ENCODE data around the gene ROR1. TPM values are rescaled to one million over a fixed set of nuclear protein-coding genes. Genes with fewer than 3 reads are reported as not detected.
A peak's percentile ranks its signal among the peaks of the same experiment; 100 is the strongest.

The ROR1 gene
- total and polyA plus RNA-seq, 10 of the 15 experiments (the other 5 are each of a cell fraction or from before 2014, with no cell fraction given) = 0.02 to 0.08 (median 0.05) TPM; not detected in 6

GRCh38 chr1:63752176-63752575 lies 21.6 kb upstream of the ROR1 start:
- ATAC-seq = no peak
- Histone ChIP-seq H4K20me1 (ENCODE audit: control insufficient read depth, insufficient read depth) (no peaks in the 10 kb centered on the region), H3K4me2 (ENCODE audit: control insufficient read depth, insufficient read depth) (no peak overlapping the region), H3K27me3 (replicated peaks in 1 of 2; ENCODE audit: control insufficient read depth in 2 of 2, insufficient read depth in 2 of 2, low read length in 1 of 2) (no peaks in the 10 kb centered on the region), H3K79me2 (ENCODE audit: control insufficient read depth, insufficient read depth, low read length) (no peaks in the 10 kb centered on the region), H3K4me3 (no peak overlapping the region), H3K9me3 (replicated peaks; ENCODE audit: control insufficient read depth, insufficient read depth, low read length) (no peaks in the 10 kb centered on the region), H3K27ac (ENCODE audit: control insufficient read depth, insufficient read depth) (no peak overlapping the region), H3K9ac (ENCODE audit: control insufficient read depth, insufficient read depth, low read length) (no peak overlapping the region), H2AFZ (ENCODE audit: control insufficient read depth, low read depth, low read length) (no peak overlapping the region), H3K4me1 (ENCODE audit: control insufficient read depth, insufficient read depth, low read length) (no peaks in the 10 kb centered on the region), H3K36me3 (ENCODE audit: control insufficient read depth in 2 of 2, insufficient read depth in 2 of 2, low read length in 1 of 2) (no peaks in the 10 kb centered on the region)
- POLR2A ChIA-PET = no interaction called here
- BruUV-seq (replicated peaks) = no TSS peak
- in situ Hi-C loops (cut with MboI) (no loop called here), intact Hi-C loops (cut with micrococcal nuclease; ENCODE audit: unreplicated experiment) (no loop called here)
- CTCF ChIA-PET = no interaction called here
- SMC1A ChIA-PET (ENCODE audit: uncharacterized antibody, unreplicated experiment) = no interaction called here
- 0% methylated on average over 1 of the region's 1 CpG for WGBS (ENCODE audit: insufficient coverage, insufficient replicate concordance, low lambda C conversion rate, missing lambda C conversion rate)
- TF ChIP-seq ZBTB33 (IDR thresholded peaks at IDR 0.05) = no peak
- no peak for TF ChIP-seq ZNF207 (IDR thresholded peaks at IDR 0.05; ENCODE audit: borderline replicate concordance)
- TF ChIP-seq SUZ12 (IDR thresholded peaks at IDR 0.05; ENCODE audit: unreplicated experiment) = no peak
- TF ChIP-seq CHD2 (IDR thresholded peaks at IDR 0.05; ENCODE audit: borderline replicate concordance, low read depth, low read length) = no peak
- DNase-seq (ENCODE audit: low read depth, low spot score) = no peak
- FAIRE-seq = no peak
- RAD21 ChIA-PET (ENCODE audit: unreplicated experiment) = no interaction called here

GRCh38 chr1:63753591-63753990 lies 20.2 kb upstream of the ROR1 start:
- no peak overlapping the region for H3K9ac ChIP-seq (ENCODE audit: control insufficient read depth, insufficient read depth, low read length)
- H3K79me2 ChIP-seq (ENCODE audit: control insufficient read depth, insufficient read depth, low read length) = no peaks in the 10 kb centered on the region
- in situ Hi-C loops (cut with MboI) = no loop called here
- no peaks in the 10 kb centered on the region for H3K4me1 ChIP-seq (ENCODE audit: control insufficient read depth, insufficient read depth, low read length)
- ChIA-PET POLR2A (no interaction called here), RAD21 (ENCODE audit: unreplicated experiment) (no interaction called here), SMC1A (ENCODE audit: uncharacterized antibody, unreplicated experiment) (no interaction called here), CTCF (no interaction called here)
- BruUV-seq (replicated peaks) = no TSS peak
- intact Hi-C loops (cut with micrococcal nuclease; ENCODE audit: unreplicated experiment) = no loop called here
- H2AFZ ChIP-seq (ENCODE audit: control insufficient read depth, low read depth, low read length) = no peak overlapping the region
- WGBS (ENCODE audit: insufficient coverage, insufficient replicate concordance, low lambda C conversion rate, missing lambda C conversion rate) = 21% methylated on average over 6 of the region's 6 CpGs
- no peak overlapping the region for H3K27ac ChIP-seq (ENCODE audit: control insufficient read depth, insufficient read depth)
- no peaks in the 10 kb centered on the region for H4K20me1 ChIP-seq (ENCODE audit: control insufficient read depth, insufficient read depth)
- H3K36me3 ChIP-seq (ENCODE audit: control insufficient read depth in 2 of 2, insufficient read depth in 2 of 2, low read length in 1 of 2) = no peaks in the 10 kb centered on the region
- no peak overlapping the region for H3K4me3 ChIP-seq
- ATAC-seq (no peak), DNase-seq (ENCODE audit: low read depth, low spot score) (no peak), FAIRE-seq (no peak)
- no peaks in the 10 kb centered on the region for H3K27me3 ChIP-seq (replicated peaks in 1 of 2; ENCODE audit: control insufficient read depth in 2 of 2, insufficient read depth in 2 of 2, low read length in 1 of 2)
- TF ChIP-seq LARP7 (IDR thresholded peaks at IDR 0.05) (no peak), ETV6 (conservative IDR thresholded peaks at IDR 0.05 in 1 of 2, IDR thresholded peaks at IDR 0.05 in 1 of 2; ENCODE audit: borderline replicate concordance in 1 of 2, low read depth in 1 of 2) (peak in 1 of 2 experiments; percentile 70; a peak in 2 of 4 replicates)
- no peaks in the 10 kb centered on the region for H3K9me3 ChIP-seq (replicated peaks; ENCODE audit: control insufficient read depth, insufficient read depth, low read length)
- no peak overlapping the region for H3K4me2 ChIP-seq (ENCODE audit: control insufficient read depth, insufficient read depth)
